ENCODE results near the gene ADAM33.

DNA sequence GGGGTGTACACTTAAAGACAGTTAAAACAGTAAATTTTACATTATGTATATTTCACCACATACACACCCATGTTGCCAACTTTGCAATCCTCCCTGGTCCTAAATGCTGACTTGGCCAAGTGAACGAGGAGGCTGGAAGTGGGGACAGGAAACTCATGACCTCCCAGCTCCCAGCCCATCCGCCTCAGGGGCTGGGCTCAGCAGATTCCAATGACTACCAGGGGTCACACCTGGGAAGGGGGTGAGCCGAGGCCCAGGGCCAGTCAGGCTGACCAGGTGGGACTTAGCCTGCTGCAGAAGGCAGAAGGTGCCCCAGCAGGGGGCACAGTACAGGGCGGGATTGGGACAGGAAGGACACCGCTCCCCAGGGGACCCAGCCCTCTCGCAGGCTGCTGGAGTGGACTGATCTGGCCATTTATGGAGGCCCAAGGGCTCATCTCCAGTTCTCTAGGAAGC lies 28.2 kb upstream of the ADAM33 start:
- no peak for TF ChIP-seq EZH2phosphoT487 (IDR thresholded peaks at IDR 0.05; ENCODE audit: borderline replicate concordance)
- TF ChIP-seq, protein P1, sequence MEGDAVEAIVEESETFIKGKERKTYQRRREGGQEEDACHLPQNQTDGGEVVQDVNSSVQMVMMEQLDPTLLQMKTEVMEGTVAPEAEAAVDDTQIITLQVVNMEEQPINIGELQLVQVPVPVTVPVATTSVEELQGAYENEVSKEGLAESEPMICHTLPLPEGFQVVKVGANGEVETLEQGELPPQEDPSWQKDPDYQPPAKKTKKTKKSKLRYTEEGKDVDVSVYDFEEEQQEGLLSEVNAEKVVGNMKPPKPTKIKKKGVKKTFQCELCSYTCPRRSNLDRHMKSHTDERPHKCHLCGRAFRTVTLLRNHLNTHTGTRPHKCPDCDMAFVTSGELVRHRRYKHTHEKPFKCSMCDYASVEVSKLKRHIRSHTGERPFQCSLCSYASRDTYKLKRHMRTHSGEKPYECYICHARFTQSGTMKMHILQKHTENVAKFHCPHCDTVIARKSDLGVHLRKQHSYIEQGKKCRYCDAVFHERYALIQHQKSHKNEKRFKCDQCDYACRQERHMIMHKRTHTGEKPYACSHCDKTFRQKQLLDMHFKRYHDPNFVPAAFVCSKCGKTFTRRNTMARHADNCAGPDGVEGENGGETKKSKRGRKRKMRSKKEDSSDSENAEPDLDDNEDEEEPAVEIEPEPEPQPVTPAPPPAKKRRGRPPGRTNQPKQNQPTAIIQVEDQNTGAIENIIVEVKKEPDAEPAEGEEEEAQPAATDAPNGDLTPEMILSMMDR (conservative IDR thresholded peaks at IDR 0.05; ENCODE audit: low read length), result no peak; the same call in 1 of the 2 replicates
